Activated CD4-positive, alpha-beta memory T cell treated with anti-CD3 and anti-CD28 coated beads, Interleukin-2, amount 10 ng/mL, durations not matched to agents 7 days and 5 days (primary cell): Measurements from ENCODE around the gene CNTNAP1. TPM values are rescaled to one million over a fixed set of nuclear protein-coding genes. Genes with fewer than 3 reads are reported as not detected.
A peak's percentile ranks its signal among the peaks of the same experiment; 100 is the strongest.
"Not testable (repeated sequence)": the region's sequence is repeated elsewhere in the genome, so short reads cannot be mapped to it uniquely, and the experiment has no call there.

Source experiments
- CTCF ChIA-PET: fragments of 350-600 bp; sonication (Branson Sonifier 250); formaldehyde crosslinking; loops from one replicate; lab custom pipeline; 2021; ENCODE audit warnings: antibody characterized with exemption, inconsistent platforms; lab: Charles Lee
- POLR2A ChIA-PET: fragments of 350-600 bp; sonication (Branson Sonifier 250); formaldehyde crosslinking; loops from one replicate; lab custom pipeline; 2021; ENCODE audit warnings: antibody characterized with exemption; lab: Charles Lee
- DNase-seq: peaks from one replicate; pipeline ENCODE4 v3.0.0-alpha.2; 2020
- H3K27ac Mint-ChIP-seq: one replicate; pipeline ENCODE4 v1.8.0; 2021; ENCODE audit warnings: mild to moderate bottlenecking, mixed read lengths
- H3K27me3 Mint-ChIP-seq: one replicate; pipeline ENCODE4 v1.8.0; 2021; ENCODE audit warnings: mixed read lengths
- H3K36me3 Mint-ChIP-seq: one replicate; pipeline ENCODE4 v1.8.0; 2021; ENCODE audit warnings: low read depth, mixed read lengths
- H3K4me1 Mint-ChIP-seq: one replicate; pipeline ENCODE4 v1.8.0; 2021; ENCODE audit warnings: mixed read lengths
- H3K4me3 Mint-ChIP-seq: one replicate; pipeline ENCODE4 v1.8.0; 2021; ENCODE audit warnings: mild to moderate bottlenecking, mixed read lengths
- H3K9me3 Mint-ChIP-seq: one replicate; pipeline ENCODE4 v1.8.0; 2021; ENCODE audit warnings: mixed read lengths
- total RNA-seq, 2 experiments: library from RNA; stranded (reverse); gene quantifications; one replicate each; pipeline ENCODE4 v1.2.3, GENCODE V29; 2021

CNTNAP1 gene
- total RNA-seq, 2 experiments from 2014 or later = 1.2 TPM

DNA sequence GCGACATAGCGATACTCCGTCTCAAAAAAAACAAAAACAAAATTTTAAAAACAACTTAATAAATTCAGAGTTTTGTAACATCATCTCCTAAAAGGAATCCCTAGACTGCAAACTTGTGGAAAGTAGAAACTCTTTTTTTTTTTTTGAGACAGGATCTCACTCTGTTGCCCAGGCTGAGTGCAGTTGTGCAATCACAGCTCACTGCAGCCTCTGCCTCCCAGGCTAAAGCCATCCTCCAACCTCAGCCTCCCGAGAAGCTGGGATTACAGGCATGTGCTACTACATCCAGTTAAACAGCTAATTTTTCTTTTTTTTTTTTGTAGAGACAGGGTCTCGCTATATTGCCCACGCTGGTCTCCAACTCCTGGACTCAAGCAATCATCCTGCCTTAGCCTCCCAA is 42.8 kb downstream of the CNTNAP1 start:
- Mint-ChIP-seq H3K36me3 (peaks cover 41% of the 10 kb centered on the region), H3K4me1 (peaks cover 2% of the 10 kb centered on the region), H3K4me3 (no peak overlapping the region), H3K27ac (no peak overlapping the region), H3K9me3 (no peaks in the 10 kb centered on the region), H3K27me3 (no peaks in the 10 kb centered on the region)
- no peak for DNase-seq
- ChIA-PET CTCF (interaction anchor here (1.1 to 2.9 kb wide), 3 partner anchors 10 to 147 kb away, joined by 3 to 16 read pairs (median 4); no protein-coding TSS in a partner anchor), POLR2A (no interaction called here)

DNA sequence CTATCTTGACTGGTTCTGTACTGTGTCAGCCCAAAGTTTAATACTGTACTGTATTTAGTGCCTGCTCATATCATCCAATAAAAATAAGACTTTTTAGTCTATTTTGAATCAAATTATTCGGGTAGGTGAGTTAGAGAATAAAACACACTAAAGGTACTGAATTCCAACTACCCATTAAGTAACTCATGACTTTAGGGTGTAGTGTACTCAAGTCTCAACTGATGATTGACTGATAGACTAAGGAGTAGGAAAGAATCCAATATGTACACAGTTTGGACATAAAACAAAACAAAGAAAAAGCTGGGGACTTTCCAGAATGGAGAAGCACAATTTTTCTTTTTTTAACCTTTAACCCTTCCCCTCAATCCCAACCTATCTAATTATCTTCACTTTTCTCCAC is 58.4 kb downstream of the CNTNAP1 start:
- no peak overlapping the region for H3K4me3 Mint-ChIP-seq
- POLR2A ChIA-PET = no interaction called here
- DNase-seq = no peak
- H3K36me3 Mint-ChIP-seq = peaks cover 3% of the 10 kb centered on the region
- no peaks in the 10 kb centered on the region for H3K27me3 Mint-ChIP-seq
- peaks cover 17% of the 10 kb centered on the region for H3K4me1 Mint-ChIP-seq
- CTCF ChIA-PET = no interaction called here
- no peak overlapping the region for H3K27ac Mint-ChIP-seq
- no peaks in the 10 kb centered on the region for H3K9me3 Mint-ChIP-seq

DNA sequence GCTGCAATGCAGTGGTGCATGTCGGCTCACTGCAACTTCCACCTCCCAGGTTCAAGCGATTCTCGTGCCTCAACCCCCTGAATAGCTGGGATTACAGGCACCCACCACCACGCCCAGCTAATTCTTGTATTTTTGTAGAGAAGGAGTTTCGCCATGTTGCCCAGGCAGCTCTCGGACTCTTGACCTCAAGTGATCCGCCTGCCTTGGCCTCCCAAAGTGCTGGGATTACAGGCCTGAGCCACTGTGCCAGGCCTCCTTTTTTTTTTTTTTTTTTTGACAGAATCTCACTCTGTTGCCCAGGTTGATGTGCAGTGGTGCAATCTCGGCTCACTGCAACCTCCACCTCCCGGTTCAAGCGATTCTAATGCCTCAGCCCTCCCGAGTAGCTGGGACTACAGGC is 60.6 kb downstream of the CNTNAP1 start:
- not testable (repeated sequence) for H3K9me3 Mint-ChIP-seq, H3K4me3 Mint-ChIP-seq, H3K27ac Mint-ChIP-seq, DNase-seq, H3K36me3 Mint-ChIP-seq
- CTCF ChIA-PET = interaction anchor here (0.8 to 1.5 kb wide), 2 partner anchors 21 to 71 kb away, joined by 3 to 4 read pairs; no protein-coding TSS in a partner anchor
- POLR2A ChIA-PET = interaction anchor here (1.2 to 1.6 kb wide), 3 partner anchors 9 to 255 kb away, joined by 3 to 7 read pairs (median 3); partner anchors contain the start of gene RPL27
- H3K4me1 Mint-ChIP-seq = peaks cover 17% of the 10 kb centered on the region
- H3K27me3 Mint-ChIP-seq = peaks cover 15% of the 10 kb centered on the region

DNA sequence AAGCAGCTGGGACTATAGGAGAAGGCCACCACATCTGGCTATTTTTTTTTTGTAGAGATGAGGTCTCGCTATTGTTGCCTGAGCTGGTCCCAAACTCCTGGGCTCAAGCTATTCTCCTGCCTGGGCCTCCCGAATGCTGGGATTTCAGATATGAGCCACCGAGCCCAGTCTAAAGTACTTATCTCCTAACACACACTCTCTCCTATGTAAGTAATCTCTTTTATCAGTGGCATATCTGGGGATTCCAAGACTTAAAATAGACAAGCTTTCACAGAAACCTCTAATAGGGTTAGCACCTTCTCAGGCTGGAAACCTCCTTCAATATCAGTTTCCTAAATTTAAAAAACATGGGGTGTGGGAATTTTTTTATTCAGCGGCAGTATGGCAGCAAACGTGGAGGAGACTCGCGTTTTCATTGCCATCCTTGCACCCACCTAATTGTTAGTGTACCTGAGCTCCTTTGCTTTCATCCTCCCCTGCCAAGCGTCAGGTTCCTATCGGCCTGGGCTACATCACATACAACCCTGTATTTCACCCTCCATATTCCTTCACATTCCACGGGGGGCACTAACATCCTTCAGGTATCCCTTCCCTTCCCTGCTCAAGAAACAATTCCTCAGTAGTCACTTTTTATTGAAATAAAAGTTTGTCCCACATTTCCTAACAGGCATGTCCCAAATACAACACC is 61.4 kb downstream of the CNTNAP1 start:
- no peaks in the 10 kb centered on the region for H3K9me3 Mint-ChIP-seq
- peaks cover 3% of the 10 kb centered on the region for H3K36me3 Mint-ChIP-seq
- no peak for DNase-seq
- CTCF ChIA-PET = interaction anchor here (0.6 to 1.5 kb wide), 3 partner anchors 20 to 1768 kb away, joined by 3 to 4 read pairs (median 3); no protein-coding TSS in a partner anchor
- POLR2A ChIA-PET = interaction anchor here (1.0 to 1.6 kb wide), 8 partner anchors 8 to 254 kb away, joined by 3 to 7 read pairs (median 3); partner anchors contain the start of genes RAMP2 and RPL27
- peaks cover 22% of the 10 kb centered on the region for H3K27me3 Mint-ChIP-seq
- peak overlapping the region; percentile 98 for H3K4me3 Mint-ChIP-seq
- H3K27ac Mint-ChIP-seq = peak overlapping the region; percentile 88
- H3K4me1 Mint-ChIP-seq = peaks cover 17% of the 10 kb centered on the region

DNA sequence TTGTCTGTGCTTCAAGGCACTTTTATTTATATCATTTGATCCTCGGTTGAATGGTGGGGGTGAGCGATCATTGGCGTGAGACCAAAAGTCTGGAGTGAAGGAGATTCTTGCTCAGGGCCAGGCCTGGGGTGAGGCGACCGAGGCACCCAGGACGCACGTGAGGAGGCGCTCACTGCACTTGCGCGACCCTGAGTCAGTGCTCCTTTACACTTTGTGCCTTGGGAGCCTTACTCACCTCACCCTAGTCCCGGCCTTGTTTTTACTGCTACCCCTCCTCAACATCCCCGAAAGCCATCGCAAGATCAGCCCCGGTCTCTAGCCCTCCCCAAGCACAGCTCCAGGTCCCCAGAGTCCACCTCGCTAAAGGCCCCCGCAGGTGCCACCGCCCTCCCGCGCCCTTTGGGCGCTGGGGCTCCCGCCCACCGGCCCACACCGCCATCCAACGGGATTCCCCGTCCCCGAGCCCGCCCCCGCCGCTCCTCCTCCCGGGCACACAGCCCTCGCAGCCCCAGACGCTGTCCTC is 62.0 kb downstream of the CNTNAP1 start:
- peak; percentile 52 for DNase-seq
- H3K9me3 Mint-ChIP-seq = no peaks in the 10 kb centered on the region
- ChIA-PET CTCF (interaction anchor here (0.6 kb wide), 1 partner anchor 1767 kb away, joined by 3 read pairs; no protein-coding TSS in a partner anchor), POLR2A (interaction anchor here (1.0 to 1.6 kb wide), 8 partner anchors 9 to 254 kb away, joined by 3 to 7 read pairs (median 3); partner anchors contain the start of genes RAMP2 and RPL27)
- H3K4me1 Mint-ChIP-seq = peaks cover 17% of the 10 kb centered on the region
- H3K4me3 Mint-ChIP-seq = peak overlapping the region; percentile 98
- peaks cover 28% of the 10 kb centered on the region for H3K27me3 Mint-ChIP-seq
- peak overlapping the region; percentile 88 for H3K27ac Mint-ChIP-seq
- H3K36me3 Mint-ChIP-seq = peaks cover 3% of the 10 kb centered on the region

DNA sequence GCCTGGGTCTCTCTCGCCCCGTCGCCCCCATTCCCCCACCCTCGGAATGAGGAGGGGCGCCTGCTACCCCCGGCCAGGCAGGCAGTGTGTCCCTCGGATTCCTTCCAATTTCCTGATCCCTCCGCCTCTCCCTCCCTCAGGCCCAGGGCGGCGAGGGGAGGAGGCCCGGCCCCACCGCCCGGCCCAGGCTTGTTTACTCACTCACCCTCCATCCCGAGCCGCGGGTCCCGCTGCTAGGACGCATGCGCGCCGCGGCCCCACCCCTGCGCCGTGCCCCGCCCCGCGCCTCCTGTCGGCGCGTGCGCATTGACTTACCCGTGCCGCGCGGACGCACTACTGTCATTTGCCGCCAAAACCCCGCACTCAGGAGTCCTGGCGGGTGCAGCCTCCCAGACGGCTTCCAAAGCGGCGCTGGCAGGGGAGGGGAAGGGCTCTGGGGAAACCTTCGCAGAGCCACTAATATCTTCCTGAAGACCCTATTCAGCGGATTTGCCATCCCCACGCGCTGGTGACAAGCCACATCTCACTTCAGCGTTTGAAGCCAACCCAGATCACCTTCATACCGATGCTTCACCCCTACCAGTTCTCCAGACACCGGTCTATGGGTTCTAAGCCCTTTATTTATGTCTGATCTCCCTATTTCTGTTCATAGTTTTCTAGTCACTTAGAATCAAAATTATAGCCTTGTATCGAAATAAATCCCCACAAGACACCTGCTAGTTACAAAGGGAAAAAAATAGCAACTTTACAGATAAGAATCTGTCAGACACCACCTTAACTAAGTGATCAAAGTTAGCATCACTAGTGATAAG is 62.7 kb downstream of the CNTNAP1 start, which contains the start of gene EZH1:
EZH1 (minus strand) TSS at position 235 of the 812 bp plus-strand sequence. CDS start 16,099 bp downstream, outside the sequence.
- no peaks in the 10 kb centered on the region for H3K9me3 Mint-ChIP-seq
- peak within 1 kb of the TSS; percentile 98 for H3K4me3 Mint-ChIP-seq
- H3K4me1 Mint-ChIP-seq = peaks cover 17% of the 10 kb centered on the region
- ChIA-PET POLR2A (no interaction called here), CTCF (no interaction called here)
- H3K27ac Mint-ChIP-seq = peak within 1 kb of the TSS; percentile 88
- H3K36me3 Mint-ChIP-seq = peaks cover 3% of the 10 kb centered on the region
- peak; percentile 93 for DNase-seq
- H3K27me3 Mint-ChIP-seq = peaks cover 30% of the 10 kb centered on the region

DNA sequence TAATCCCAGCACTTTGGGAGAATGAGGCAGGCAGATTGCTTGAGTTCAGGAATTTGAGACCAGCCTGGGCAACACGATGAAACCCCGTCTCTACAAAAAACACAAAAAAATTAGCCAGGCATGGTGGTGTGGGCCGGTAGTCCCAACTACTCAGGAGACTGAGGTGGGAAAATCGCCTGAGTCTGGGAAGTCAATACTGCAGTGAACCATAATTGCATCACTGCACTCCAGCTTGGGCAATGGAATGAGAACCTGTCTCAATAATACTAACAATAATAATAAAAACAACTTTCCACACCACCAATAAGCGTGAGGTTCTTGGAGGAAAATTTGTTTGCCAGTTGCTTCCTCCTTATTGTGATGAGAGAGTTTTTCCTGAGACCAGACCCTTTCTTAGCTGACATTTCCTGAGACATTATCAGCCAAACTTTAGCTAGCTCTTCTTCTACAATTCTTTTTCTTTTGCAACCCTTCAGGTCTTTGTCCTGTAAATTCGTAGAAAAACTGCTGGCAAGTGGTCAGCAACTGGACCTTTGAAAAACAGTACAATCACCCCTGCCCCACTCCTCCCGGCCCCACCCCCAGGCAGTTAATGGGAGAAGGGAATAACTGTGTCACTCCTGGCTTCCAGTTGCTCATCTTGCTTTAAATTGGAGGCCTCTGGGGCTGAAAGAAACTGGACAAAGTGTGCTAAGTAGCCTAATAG is 66.0 kb downstream of the CNTNAP1 start:
- H3K36me3 Mint-ChIP-seq = peaks cover 3% of the 10 kb centered on the region
- no peaks in the 10 kb centered on the region for H3K9me3 Mint-ChIP-seq
- H3K27me3 Mint-ChIP-seq = peaks cover 46% of the 10 kb centered on the region
- ChIA-PET CTCF (interaction anchor here (1.7 kb wide), 1 partner anchor 15 kb away, joined by 5 read pairs; no protein-coding TSS in a partner anchor), POLR2A (no interaction called here)
- H3K4me1 Mint-ChIP-seq = peaks cover 15% of the 10 kb centered on the region
- no peak for DNase-seq
- no peak overlapping the region for H3K27ac Mint-ChIP-seq
- H3K4me3 Mint-ChIP-seq = no peak overlapping the region

DNA sequence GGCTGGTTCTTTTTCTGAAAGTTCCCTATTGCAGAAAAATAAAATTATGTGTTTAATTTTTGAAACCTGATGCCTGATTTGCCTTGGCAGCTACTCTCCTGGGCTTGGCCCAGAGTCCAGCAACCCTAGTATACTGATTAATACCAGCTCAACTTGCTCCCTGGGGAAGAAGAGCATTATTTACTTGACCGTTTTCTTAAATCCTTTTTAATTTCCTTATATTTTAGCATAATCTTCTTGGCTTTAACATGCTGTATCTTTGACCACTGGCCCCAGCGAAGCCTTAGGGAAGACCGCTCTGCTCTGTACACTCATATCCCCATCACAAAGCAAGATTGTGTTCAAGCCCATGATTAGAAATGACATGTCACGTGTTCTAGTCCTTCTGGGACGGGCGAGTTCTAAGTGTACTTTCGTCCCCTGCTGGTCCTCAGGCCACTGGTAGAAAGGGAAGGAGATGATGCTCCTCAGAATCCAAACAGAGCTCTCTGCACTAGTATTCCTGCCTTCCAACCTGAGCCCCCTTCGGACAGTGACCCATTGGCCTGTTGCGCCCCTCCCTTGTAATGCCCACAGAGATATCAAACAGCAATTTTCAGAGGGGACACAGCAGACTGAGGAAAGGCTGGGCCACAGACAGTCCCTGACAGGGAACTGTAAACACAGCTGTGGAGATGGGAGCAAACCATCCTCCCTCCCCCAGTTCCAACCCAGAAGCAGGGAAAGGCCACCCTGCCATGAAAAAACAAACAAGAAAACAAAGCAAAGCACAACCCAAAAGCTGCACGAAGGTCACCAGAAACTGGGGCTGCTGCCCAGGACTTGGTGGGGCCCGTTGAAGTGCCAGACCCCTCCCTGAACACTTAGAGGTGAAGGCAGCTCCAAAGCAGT is 66.8 kb downstream of the CNTNAP1 start:
- ChIA-PET POLR2A (interaction anchor here (0.9 to 1.6 kb wide), 2 partner anchors 11 to 13 kb away, joined by 3 to 4 read pairs; no protein-coding TSS in a partner anchor), CTCF (interaction anchor here (0.8 to 1.7 kb wide), 2 partner anchors 14 to 17 kb away, joined by 3 to 5 read pairs; no protein-coding TSS in a partner anchor)
- Mint-ChIP-seq H3K27me3 (peaks cover 51% of the 10 kb centered on the region), H3K4me3 (no peak overlapping the region), H3K4me1 (peaks cover 9% of the 10 kb centered on the region), H3K27ac (no peak overlapping the region), H3K36me3 (peaks cover 3% of the 10 kb centered on the region), H3K9me3 (no peaks in the 10 kb centered on the region)
- DNase-seq = no peak

Other genes starting within 250 kb of the CNTNAP1 start
- 1 to 10 TPM; 5.8 to 8.6 TPM for gene ATP6V0A1, start 223.7 kb upstream of the CNTNAP1 start, total RNA-seq
- gene NAGLU, start 146.3 kb upstream of the CNTNAP1 start, total RNA-seq = 10 to 100 TPM; 15.9 to 17.5 TPM
- gene HSD17B1, start 129.6 kb upstream of the CNTNAP1 start, total RNA-seq = under 1 TPM; 0.73 to 0.76 TPM
- gene COASY, start 120.4 kb upstream of the CNTNAP1 start, total RNA-seq = 10 to 100 TPM; 80.1 to 84.3 TPM
- gene MLX, start 115.4 kb upstream of the CNTNAP1 start, total RNA-seq = 10 to 100 TPM; 52.2 to 53.8 TPM
- 10 to 100 TPM; 14.7 to 16.1 TPM for gene PSMC3IP, start 104.8 kb upstream of the CNTNAP1 start, total RNA-seq
- gene RETREG3, start 73.2 kb upstream of the CNTNAP1 start, total RNA-seq = 10 to 100 TPM; 73.9 to 75.5 TPM
- gene TUBG1, start 72.8 kb upstream of the CNTNAP1 start, total RNA-seq = 10 to 100 TPM; 53.3 to 56.3 TPM
- gene TUBG2, start 23.2 kb upstream of the CNTNAP1 start, total RNA-seq = 1 to 10 TPM; 7.2 to 7.5 TPM
- gene PLEKHH3, start 5.5 kb upstream of the CNTNAP1 start, total RNA-seq = 1 to 10 TPM; 1.8 to 3.1 TPM
- 1 to 10 TPM in 1 of 2 experiments, under 1 TPM in 1; 0.68 to 1.1 TPM for gene CCR10, start 688 bp upstream of the CNTNAP1 start, total RNA-seq
- 10 to 100 TPM; 51.9 to 55.3 TPM for gene EZH1, start 62.5 kb downstream of the CNTNAP1 start, total RNA-seq
- gene RAMP2, start 78.7 kb downstream of the CNTNAP1 start, total RNA-seq = not detected
- 10 to 100 TPM; 52.8 to 53.0 TPM for gene VPS25, start 90.9 kb downstream of the CNTNAP1 start, total RNA-seq
- gene WNK4, start 98.1 kb downstream of the CNTNAP1 start, total RNA-seq = under 1 TPM; 0.18 to 0.20 TPM
- 10 to 100 TPM; 35.1 to 37.0 TPM for gene COA3, start 116.2 kb downstream of the CNTNAP1 start, total RNA-seq
- not detected for gene CNTD1, start 116.3 kb downstream of the CNTNAP1 start, total RNA-seq
- 10 to 100 TPM; 95.6 to 96.8 TPM for gene BECN1, start 141.8 kb downstream of the CNTNAP1 start, total RNA-seq
- 100 to 1,000 TPM; 101 to 104 TPM for gene PSME3, start 150.9 kb downstream of the CNTNAP1 start, total RNA-seq
- gene AOC2, start 162.0 kb downstream of the CNTNAP1 start, total RNA-seq = 1 to 10 TPM; 1.0 to 1.1 TPM
- gene AOC3, start 168.7 kb downstream of the CNTNAP1 start, total RNA-seq = under 1 TPM; 0.50 to 0.53 TPM
- not detected for gene G6PC1, start 218.3 kb downstream of the CNTNAP1 start, total RNA-seq